Caco-2 (cell line): Measurements from ENCODE around the gene EEPD1. TPM values are rescaled to one million over a fixed set of nuclear protein-coding genes. Genes with fewer than 3 reads are reported as not detected.

Experiments
- BruUV-seq: library from RNA; stranded (reverse); fragments of 400-500 nt; replicated peaks from 2 replicates; lab custom pipeline; 2021; lab: Mats Ljungman, UMichigan
- CTCF ChIA-PET: fragments of 300-600 bp; sonication (Branson Sonifier 250); formaldehyde crosslinking; loops from one replicate; lab custom pipeline; 2022; ENCODE audit warnings: antibody characterized with exemption; lab: Charles Lee
- POLR2A ChIA-PET: fragments of 300-600 bp; sonication (Branson Sonifier 250); formaldehyde crosslinking; loops from one replicate; lab custom pipeline; 2022; ENCODE audit warnings: antibody characterized with exemption; lab: Charles Lee
- DNase-seq, 2 experiments: peaks; one replicate each; pipeline versions ENCODE4 v3.0.0 to v3.0.0-alpha.2; 2020 to 2022
- H3K27me3 ChIP-seq: replicated peaks from 2 replicates; pipeline ENCODE4 v1.6.0; 2011; ENCODE audit warnings: low read length; ENCODE audit not compliant: control insufficient read depth, insufficient read depth
- H3K36me3 ChIP-seq: 2 replicates; pipeline ENCODE4 v1.5.1; 2011; ENCODE audit warnings: low read length; ENCODE audit not compliant: control insufficient read depth, insufficient read depth
- H3K4me1 ChIP-seq: fragments of 250-450 bp; sonication (Bioruptor Pico); 2 replicates; pipeline ENCODE4 v1.5.1; 2020; ENCODE audit warnings: mild to moderate bottlenecking
- H3K4me3 ChIP-seq: 2 replicates; pipeline ENCODE4 v1.5.1; 2011; ENCODE audit warnings: low read depth, mild to moderate bottlenecking, control low read depth, low read length
- H3K9me3 ChIP-seq: fragments of 250-450 bp; sonication (Bioruptor Pico); 2 replicates; pipeline ENCODE4 v1.5.1; 2020; ENCODE audit warnings: mild to moderate bottlenecking, moderate library complexity
- H3K27ac Mint-ChIP-seq: one replicate; pipeline ENCODE4 v1.8.0; 2022; ENCODE audit warnings: mixed read lengths; ENCODE audit not compliant: unreplicated experiment
- H3K27me3 Mint-ChIP-seq: one replicate; pipeline ENCODE4 v1.8.0; 2022; ENCODE audit warnings: mixed read lengths; ENCODE audit not compliant: insufficient read depth, unreplicated experiment
- H3K36me3 Mint-ChIP-seq: one replicate; pipeline ENCODE4 v1.8.0; 2022; ENCODE audit warnings: mild to moderate bottlenecking, mixed read lengths; ENCODE audit not compliant: insufficient read depth, unreplicated experiment
- H3K4me1 Mint-ChIP-seq: one replicate; pipeline ENCODE4 v1.8.0; 2022; ENCODE audit warnings: low read depth, mixed read lengths; ENCODE audit not compliant: unreplicated experiment
- H3K4me3 Mint-ChIP-seq: one replicate; pipeline ENCODE4 v1.8.0; 2022; ENCODE audit warnings: mild to moderate bottlenecking, moderate library complexity, mixed read lengths; ENCODE audit not compliant: unreplicated experiment
- H3K9me3 Mint-ChIP-seq: one replicate; pipeline ENCODE4 v1.8.0; 2022; ENCODE audit warnings: mixed read lengths; ENCODE audit not compliant: unreplicated experiment
- CTCF ChIP-seq, 2 experiments: fragments of 200-600 bp in 1 of 2; IDR thresholded peaks; 1 replicate in 1 of 2; 2 replicates in 1 of 2; pipeline versions ENCODE4 v1.5.1 to v1.8.0; 2011 to 2022; ENCODE audit warnings: antibody characterized with exemption in 1 of 2, control low read depth in 1 of 2, inconsistent platforms in 1 of 2, low read depth in 1 of 2, low read length in 1 of 2, mild to moderate bottlenecking in 1 of 2, moderate library complexity in 1 of 2; ENCODE audit not compliant: insufficient read depth in 1 of 2, severe bottlenecking in 1 of 2, unreplicated experiment in 1 of 2
- intact Hi-C: fragments of 100-400 bp; cut with micrococcal nuclease; formaldehyde crosslinking; loops from one replicate; pipeline ENCODE4 v1.10.0; 2022; ENCODE audit not compliant: unreplicated experiment
- total RNA-seq: library from RNA; stranded (reverse); gene quantifications from 2 replicates; pipeline ENCODE4 v1.2.3, GENCODE V29; 2022

The EEPD1 gene
- total RNA-seq, 1 experiment from 2014 or later: 1.8 TPM

DNA sequence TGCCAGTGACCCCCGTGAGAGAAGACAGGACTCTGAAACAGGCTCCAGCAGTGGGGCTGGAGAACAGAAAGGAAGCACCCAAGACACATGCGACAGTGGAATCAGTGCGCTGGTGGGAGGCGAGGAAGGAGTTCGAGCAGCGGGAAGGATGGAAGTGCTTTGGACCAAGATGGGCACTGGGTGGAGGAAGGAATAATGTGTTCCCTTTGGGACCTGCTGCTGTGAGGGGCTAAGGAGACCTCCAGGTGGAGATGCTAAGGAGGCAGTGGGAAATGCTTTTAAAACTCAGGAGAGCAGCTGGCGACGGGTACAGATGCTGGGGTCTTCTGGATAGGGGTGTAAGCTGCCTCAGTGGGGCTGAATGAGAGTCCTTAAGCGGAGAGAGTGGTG is 126.9 kb downstream of the EEPD1 start:
- intact Hi-C loops: no loop called here
- H3K27me3 Mint-ChIP-seq: no peaks in the 10 kb centered on the region
- no peak overlapping the region for H3K4me3 Mint-ChIP-seq
- no peaks in the 10 kb centered on the region for H3K36me3 ChIP-seq
- DNase-seq: no peak
- H3K4me1 Mint-ChIP-seq: no peaks in the 10 kb centered on the region
- H3K27me3 ChIP-seq: no peaks in the 10 kb centered on the region
- BruUV-seq: no TSS peak
- CTCF ChIA-PET: no interaction called here
- POLR2A ChIA-PET: no interaction called here
- no peak overlapping the region for H3K4me3 ChIP-seq
- H3K9me3 ChIP-seq: no peaks in the 10 kb centered on the region
- H3K27ac Mint-ChIP-seq: no peak overlapping the region
- H3K4me1 ChIP-seq: no peaks in the 10 kb centered on the region
- TF ChIP-seq CTCF (IDR thresholded peaks at IDR 0.05; ENCODE audit: insufficient read depth in 1 of 2, low read depth in 1 of 2, low read length in 1 of 2, severe bottlenecking in 1 of 2, unreplicated experiment in 1 of 2): no peak
- H3K36me3 Mint-ChIP-seq: no peaks in the 10 kb centered on the region
- no peaks in the 10 kb centered on the region for H3K9me3 Mint-ChIP-seq

DNA sequence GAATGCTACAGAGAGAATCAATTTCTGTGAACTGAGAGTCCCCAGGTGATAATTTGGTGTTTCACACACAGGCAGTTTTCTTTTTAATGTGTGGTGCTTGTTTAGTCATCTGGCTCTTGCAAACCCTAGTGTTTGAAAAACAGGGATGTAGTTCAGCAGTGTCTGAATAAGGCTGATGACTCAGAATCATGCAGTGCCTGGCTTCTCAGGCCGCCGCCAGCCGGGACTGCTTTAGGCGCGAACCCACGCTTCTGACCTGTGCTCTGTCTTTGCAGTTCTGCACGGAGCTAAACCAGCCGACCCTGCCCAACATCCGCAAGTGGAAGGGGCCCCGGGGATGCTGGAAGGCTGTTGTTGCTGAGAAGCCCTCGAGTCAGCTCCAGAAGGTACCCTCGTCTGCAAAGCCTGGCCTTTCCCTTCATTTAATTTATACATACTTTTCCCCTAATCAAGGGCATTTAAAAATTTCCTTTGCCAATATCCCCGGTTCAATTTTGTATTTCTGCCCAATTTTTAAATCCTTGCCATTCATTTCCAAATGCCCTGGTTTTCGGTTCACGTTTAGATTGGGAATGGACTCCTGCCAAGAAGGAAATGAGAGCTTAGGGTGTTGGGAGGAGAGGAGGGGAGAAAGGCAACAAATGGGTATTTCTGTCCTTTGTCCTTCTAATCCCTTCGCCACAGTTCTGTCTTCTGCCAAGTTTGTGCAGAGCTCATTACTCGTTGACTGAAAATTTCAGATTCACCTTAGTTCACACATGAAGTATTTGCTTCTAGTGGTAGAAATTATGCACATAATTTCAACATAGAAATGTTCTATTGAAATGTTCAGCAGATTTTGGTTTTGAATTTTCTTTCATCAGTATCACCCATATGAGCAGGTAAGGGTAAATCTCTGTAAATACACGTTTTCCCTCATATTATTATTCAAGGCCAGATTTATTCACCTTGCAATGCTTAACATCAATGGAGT is 128.1 kb downstream of the EEPD1 start:
- TF ChIP-seq CTCF (IDR thresholded peaks at IDR 0.05; ENCODE audit: insufficient read depth in 1 of 2, low read depth in 1 of 2, low read length in 1 of 2, severe bottlenecking in 1 of 2, unreplicated experiment in 1 of 2): no peak
- no peaks in the 10 kb centered on the region for H3K36me3 ChIP-seq
- intact Hi-C loops: no loop called here
- Mint-ChIP-seq H3K36me3 (no peaks in the 10 kb centered on the region), H3K27ac (no peak overlapping the region), H3K27me3 (no peaks in the 10 kb centered on the region), H3K9me3 (no peaks in the 10 kb centered on the region), H3K4me3 (no peak overlapping the region), H3K4me1 (no peaks in the 10 kb centered on the region)
- H3K4me3 ChIP-seq: no peak overlapping the region
- H3K27me3 ChIP-seq: no peaks in the 10 kb centered on the region
- ChIA-PET POLR2A (no interaction called here), CTCF (interaction anchor here (0.8 kb wide), 1 partner anchor 38 kb away, joined by 4 read pairs; no protein-coding TSS in a partner anchor)
- no peaks in the 10 kb centered on the region for H3K4me1 ChIP-seq
- no TSS peak for BruUV-seq
- DNase-seq: no peak
- no peaks in the 10 kb centered on the region for H3K9me3 ChIP-seq

DNA sequence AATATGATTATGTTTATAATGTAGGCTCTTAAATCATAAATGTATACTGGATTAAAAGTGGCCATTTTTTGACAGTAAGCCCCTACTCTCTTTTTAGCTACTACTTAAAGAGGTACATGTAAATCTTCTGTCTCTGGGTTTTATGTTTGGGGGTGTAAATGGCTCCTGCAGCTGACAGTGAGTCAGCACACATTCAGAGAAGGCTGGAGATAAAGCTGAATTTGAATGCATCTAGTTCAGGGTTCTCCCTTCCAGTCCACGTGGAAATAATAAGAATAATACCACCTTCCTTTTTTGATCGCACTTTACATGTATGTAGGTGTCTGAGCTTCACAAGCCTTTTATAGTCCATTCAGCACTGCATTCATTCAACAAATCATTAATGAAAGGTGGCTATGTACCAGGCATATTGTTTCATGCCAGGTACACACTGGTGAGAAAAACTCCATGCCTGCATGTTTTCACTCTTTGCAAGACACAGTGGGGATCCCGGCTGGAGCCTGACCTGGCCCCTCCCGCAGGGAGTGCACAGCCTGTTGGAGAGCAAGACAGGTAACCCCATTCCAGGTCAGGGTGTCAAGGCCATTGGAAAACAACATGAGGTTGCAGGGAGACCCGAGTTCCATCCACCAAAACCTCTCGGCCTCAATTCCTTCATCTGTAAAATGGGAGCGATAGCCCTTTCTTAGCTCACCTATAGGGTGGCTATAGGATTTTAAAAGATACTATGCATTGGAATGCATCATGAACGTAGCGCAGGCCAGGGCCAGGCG is 129.1 kb downstream of the EEPD1 start:
- Mint-ChIP-seq H3K4me1 (no peaks in the 10 kb centered on the region), H3K27me3 (no peaks in the 10 kb centered on the region), H3K9me3 (no peaks in the 10 kb centered on the region), H3K36me3 (no peaks in the 10 kb centered on the region), H3K27ac (no peak overlapping the region), H3K4me3 (no peak overlapping the region)
- no peaks in the 10 kb centered on the region for H3K9me3 ChIP-seq
- intact Hi-C loops: no loop called here
- no peaks in the 10 kb centered on the region for H3K36me3 ChIP-seq
- BruUV-seq: no TSS peak
- ChIA-PET CTCF (no interaction called here), POLR2A (no interaction called here)
- TF ChIP-seq CTCF (IDR thresholded peaks at IDR 0.05; ENCODE audit: insufficient read depth in 1 of 2, low read depth in 1 of 2, low read length in 1 of 2, severe bottlenecking in 1 of 2, unreplicated experiment in 1 of 2): no peak
- no peak overlapping the region for H3K4me3 ChIP-seq
- no peaks in the 10 kb centered on the region for H3K4me1 ChIP-seq
- no peaks in the 10 kb centered on the region for H3K27me3 ChIP-seq
- no peak for DNase-seq
